ENCODE measurements around the gene SNX25.

DNA sequence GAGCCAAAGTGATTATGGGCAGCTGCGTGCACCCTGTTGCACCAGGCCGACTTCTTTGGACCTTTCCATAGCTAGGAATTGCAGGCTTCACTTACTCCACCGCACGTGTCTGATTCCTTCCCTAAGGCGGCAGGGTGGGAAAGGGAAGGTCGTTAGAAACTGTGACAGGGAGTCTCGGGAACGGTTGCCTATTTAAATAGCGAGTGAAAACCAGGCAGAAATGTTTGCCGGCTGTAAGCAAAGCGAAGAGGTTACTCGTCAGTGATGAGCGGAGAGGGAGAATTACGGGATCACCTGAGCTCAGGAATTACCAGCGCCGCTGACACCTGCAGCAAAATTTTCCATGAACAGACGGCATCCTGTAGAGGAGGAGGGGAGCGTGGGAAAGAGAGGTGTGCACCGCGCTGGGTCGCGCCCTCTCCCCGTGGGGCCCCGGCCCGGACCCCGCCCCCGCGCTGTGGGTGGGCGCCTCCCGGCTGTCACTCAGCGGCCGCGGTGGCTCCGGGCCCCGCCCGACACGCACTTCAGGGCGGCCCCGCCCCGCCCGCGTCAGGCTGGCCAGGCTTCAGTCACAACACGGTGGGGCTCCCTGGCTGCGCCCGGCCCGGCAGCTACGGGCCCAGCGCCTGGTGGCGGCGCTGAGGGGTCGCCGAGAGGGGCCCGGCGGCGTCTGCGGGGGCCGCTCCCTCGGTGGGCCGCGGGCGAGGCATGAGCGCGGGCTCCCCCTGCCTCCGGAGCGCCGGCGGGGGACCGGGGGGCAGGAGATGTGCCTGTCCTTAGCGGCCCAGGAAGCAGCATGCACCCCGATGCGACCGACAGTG, at the start of gene SNX25:
- 0 out of 2 replicates have a peak, but pooled peaks have one; percentile 44 for TF ChIP-seq POLR2AphosphoS5 (IDR thresholded peaks at IDR 0.05; ENCODE audit: low read depth, low read length)
- TF ChIP-seq, protein P1, sequence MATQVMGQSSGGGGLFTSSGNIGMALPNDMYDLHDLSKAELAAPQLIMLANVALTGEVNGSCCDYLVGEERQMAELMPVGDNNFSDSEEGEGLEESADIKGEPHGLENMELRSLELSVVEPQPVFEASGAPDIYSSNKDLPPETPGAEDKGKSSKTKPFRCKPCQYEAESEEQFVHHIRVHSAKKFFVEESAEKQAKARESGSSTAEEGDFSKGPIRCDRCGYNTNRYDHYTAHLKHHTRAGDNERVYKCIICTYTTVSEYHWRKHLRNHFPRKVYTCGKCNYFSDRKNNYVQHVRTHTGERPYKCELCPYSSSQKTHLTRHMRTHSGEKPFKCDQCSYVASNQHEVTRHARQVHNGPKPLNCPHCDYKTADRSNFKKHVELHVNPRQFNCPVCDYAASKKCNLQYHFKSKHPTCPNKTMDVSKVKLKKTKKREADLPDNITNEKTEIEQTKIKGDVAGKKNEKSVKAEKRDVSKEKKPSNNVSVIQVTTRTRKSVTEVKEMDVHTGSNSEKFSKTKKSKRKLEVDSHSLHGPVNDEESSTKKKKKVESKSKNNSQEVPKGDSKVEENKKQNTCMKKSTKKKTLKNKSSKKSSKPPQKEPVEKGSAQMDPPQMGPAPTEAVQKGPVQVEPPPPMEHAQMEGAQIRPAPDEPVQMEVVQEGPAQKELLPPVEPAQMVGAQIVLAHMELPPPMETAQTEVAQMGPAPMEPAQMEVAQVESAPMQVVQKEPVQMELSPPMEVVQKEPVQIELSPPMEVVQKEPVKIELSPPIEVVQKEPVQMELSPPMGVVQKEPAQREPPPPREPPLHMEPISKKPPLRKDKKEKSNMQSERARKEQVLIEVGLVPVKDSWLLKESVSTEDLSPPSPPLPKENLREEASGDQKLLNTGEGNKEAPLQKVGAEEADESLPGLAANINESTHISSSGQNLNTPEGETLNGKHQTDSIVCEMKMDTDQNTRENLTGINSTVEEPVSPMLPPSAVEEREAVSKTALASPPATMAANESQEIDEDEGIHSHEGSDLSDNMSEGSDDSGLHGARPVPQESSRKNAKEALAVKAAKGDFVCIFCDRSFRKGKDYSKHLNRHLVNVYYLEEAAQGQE (IDR thresholded peaks at IDR 0.05; ENCODE audit: insufficient read depth in 1 of 2, low read depth in 2 of 2, low read length in 2 of 2) = no peak
- 0 out of 2 replicates have a peak, but pooled peaks have one; percentile 35 for TF ChIP-seq TAF1 (IDR thresholded peaks at IDR 0.05; ENCODE audit: borderline replicate concordance, insufficient read depth, low read length)
- no peak for TF ChIP-seq FOXP2 (optimal IDR thresholded peaks at IDR 0.05; ENCODE audit: borderline replicate concordance, extremely low read depth, extremely low read length, insufficient read depth)
- no peak for TF ChIP-seq SIN3A (IDR thresholded peaks at IDR 0.05; ENCODE audit: borderline replicate concordance, insufficient read depth, low read length)
